Measurements from ENCODE around the gene ISCU. TPM values are rescaled to one million over a fixed set of nuclear protein-coding genes. Genes with fewer than 3 reads are reported as not detected.

The ISCU gene
- total and polyA plus RNA-seq, 8 donors, result 83.3 to 256 (median 165) TPM

GRCh38 chr12:108580531-108580930, 18.1 kb downstream of the ISCU start:
- Histone ChIP-seq H3K9me3 (no peaks in the 10 kb centered on the region), H3K4me3 (no peak overlapping the region), H3K27me3 (no peaks in the 10 kb centered on the region), H3K4me1 (no peaks in the 10 kb centered on the region), H3K27ac (peak overlapping the region in 1 of 5 donors; percentile 32), H3K36me3 (no peaks in the 10 kb centered on the region)
- 52 to 65% (median 61%) methylated on average over 3 of the region's 3 CpGs for WGBS, 5 donors
- intact Hi-C loops (cut with DNase I; ENCODE audit: low total_unique reads), result no loop called here
- no peak for DNase-seq
- TF ChIP-seq POLR2AphosphoS5 (IDR thresholded peaks at IDR 0.05), result no peak
- no peak for TF ChIP-seq POLR2A (IDR thresholded peaks at IDR 0.05)
- TF ChIP-seq EP300 (IDR thresholded peaks at IDR 0.05), result no peak
- TF ChIP-seq CTCF (IDR thresholded peaks at IDR 0.05), result no peak

GRCh38 chr12:108581311-108582227, 19.2 kb downstream of the ISCU start:
- DNase-seq, result no peak
- H3K27ac ChIP-seq, result peak overlapping the region in 1 of 5 donors; percentile 32
- no peaks in the 10 kb centered on the region for H3K36me3 ChIP-seq
- H3K4me1 ChIP-seq, result no peaks in the 10 kb centered on the region
- 78 to 84% (median 83%) methylated on average over 11 to 33 of the region's 33 CpGs for WGBS, 5 donors
- intact Hi-C loops (cut with DNase I; ENCODE audit: low total_unique reads), result no loop called here
- TF ChIP-seq POLR2A (IDR thresholded peaks at IDR 0.05), result no peak
- no peak for TF ChIP-seq EP300 (IDR thresholded peaks at IDR 0.05)
- TF ChIP-seq CTCF (IDR thresholded peaks at IDR 0.05), result no peak
- no peak for TF ChIP-seq POLR2AphosphoS5 (IDR thresholded peaks at IDR 0.05)
- no peaks in the 10 kb centered on the region for H3K9me3 ChIP-seq
- H3K27me3 ChIP-seq, result no peaks in the 10 kb centered on the region
- H3K4me3 ChIP-seq, result no peak overlapping the region

- no peak for DNase-seq
- no peaks in the 10 kb centered on the region for H3K4me1 ChIP-seq
- no peaks in the 10 kb centered on the region for H3K36me3 ChIP-seq
- no peaks in the 10 kb centered on the region for H3K27me3 ChIP-seq
- 76 to 94% (median 85%) methylated on average over 9 of the region's 9 CpGs for WGBS, 5 donors
- H3K9me3 ChIP-seq, result no peaks in the 10 kb centered on the region
- H3K27ac ChIP-seq, result no peak overlapping the region
- H3K4me3 ChIP-seq, result no peak overlapping the region
- intact Hi-C loops (cut with DNase I; ENCODE audit: low total_unique reads), result no loop called here
- TF ChIP-seq EP300 (IDR thresholded peaks at IDR 0.05), result no peak
- TF ChIP-seq POLR2AphosphoS5 (IDR thresholded peaks at IDR 0.05), result no peak
Observed at GRCh38 chr12:108582509-108582908, 20.1 kb downstream of the ISCU start.

- Histone ChIP-seq H3K27me3 (peaks cover 0 to 6% (median 0%) of the 10 kb centered on the region in 3 donors), H3K4me3 (no peak overlapping the region), H3K27ac (no peak overlapping the region), H3K4me1 (no peaks in the 10 kb centered on the region), H3K9me3 (no peaks in the 10 kb centered on the region), H3K36me3 (no peaks in the 10 kb centered on the region)
- TF ChIP-seq EP300 (IDR thresholded peaks at IDR 0.05) (no peak), POLR2AphosphoS5 (IDR thresholded peaks at IDR 0.05) (no peak), CTCF (IDR thresholded peaks at IDR 0.05) (no peak), POLR2A (IDR thresholded peaks at IDR 0.05) (no peak)
- WGBS, 5 donors, result 75 to 87% (median 80%) methylated on average over 7 to 10 of the region's 10 CpGs
- intact Hi-C loops (cut with DNase I; ENCODE audit: low total_unique reads), result no loop called here
- no peak for DNase-seq
Observed at GRCh38 chr12:108582978-108583770, 20.8 kb downstream of the ISCU start.

Measured in stomach (tissue), 9 donors.